NCI-H774 (cell line): ENCODE data around the gene CDC123.
A peak's percentile ranks its signal among the peaks of the same experiment; 100 is the strongest.
"Not testable (repeated sequence)": the region's sequence is repeated elsewhere in the genome, so short reads cannot be mapped to it uniquely, and the experiment has no call there.

ENCODE experiments used
- DNase-seq: peaks from one replicate; lab custom pipeline; 2025; lab: John Stamatoyannopoulos, UW

The CDC123 gene, protein sequence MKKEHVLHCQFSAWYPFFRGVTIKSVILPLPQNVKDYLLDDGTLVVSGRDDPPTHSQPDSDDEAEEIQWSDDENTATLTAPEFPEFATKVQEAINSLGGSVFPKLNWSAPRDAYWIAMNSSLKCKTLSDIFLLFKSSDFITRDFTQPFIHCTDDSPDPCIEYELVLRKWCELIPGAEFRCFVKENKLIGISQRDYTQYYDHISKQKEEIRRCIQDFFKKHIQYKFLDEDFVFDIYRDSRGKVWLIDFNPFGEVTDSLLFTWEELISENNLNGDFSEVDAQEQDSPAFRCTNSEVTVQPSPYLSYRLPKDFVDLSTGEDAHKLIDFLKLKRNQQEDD

DNA sequence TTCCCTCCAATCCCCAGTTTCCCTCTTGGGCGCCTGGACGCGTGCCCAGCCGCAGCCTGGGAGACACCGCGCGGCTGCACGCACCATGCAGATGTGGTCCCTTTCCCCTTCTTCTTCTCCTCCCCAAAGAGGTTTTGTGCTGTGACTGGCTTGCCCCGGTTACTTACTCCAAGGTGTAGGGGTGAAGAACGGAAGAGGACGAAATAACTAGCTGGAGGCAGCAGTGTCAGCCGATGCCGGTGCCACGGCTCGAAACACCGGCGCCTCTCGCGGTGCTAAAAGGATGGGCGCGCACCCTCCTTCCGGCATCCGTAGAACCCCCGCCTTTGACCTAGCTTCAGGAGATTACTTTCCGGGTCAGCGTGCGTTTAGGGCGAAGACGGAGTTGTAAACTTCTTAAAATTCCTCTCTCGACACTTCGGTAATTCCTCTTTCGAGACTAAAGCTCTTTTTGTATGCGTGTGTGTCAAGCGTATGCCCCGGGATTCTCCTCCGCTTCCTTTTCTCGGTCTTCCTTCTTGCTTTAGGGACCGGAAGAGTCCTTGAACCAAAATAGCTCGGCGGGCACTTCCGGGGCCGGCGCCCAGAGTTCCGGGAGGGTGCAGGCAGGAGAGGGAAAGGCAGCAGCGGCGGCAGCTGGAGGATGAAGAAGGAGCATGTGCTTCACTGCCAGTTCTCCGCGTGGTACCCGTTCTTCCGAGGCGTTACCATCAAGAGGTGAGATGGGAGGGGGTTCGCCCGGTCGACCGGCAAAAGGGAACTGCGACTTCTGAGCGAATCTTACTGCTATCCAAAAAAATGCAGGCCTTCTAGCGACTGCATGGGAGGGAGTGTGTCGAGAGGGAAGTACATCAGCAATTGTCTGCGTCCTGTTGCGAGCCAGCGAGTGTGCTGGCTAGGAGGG, at the start of gene CDC123, which contains the start of gene NUDT5:
CDC123 (plus strand) TSS at position 586 of the 904 bp plus-strand sequence; CDS start at position 644, 58 bp downstream.
NUDT5 (minus strand) TSS at position 289 of the 904 bp plus-strand sequence. CDS start 9,600 bp downstream, outside the sequence.
- DNase-seq, result peak; percentile 88

DNA sequence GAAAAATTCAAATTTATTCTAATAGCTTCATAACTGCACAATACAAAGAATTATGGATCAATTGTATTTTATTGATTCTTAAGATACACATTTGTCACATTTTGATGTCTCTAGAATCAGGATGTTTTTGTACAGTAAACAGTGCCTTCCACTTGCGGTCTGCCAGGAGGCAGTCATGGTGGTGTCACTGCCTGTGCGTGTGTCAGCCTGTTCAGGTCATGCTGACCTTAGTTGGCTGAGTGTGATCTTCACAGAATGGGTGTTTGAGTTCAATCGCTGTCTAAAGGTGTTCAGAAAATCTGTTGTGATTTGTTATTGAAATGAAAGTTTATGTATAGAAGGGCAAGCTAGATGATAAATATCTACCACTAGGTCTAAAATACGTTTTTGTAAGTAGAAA, 45.8 kb upstream of the CDC123 start:
- no peak for DNase-seq

DNA sequence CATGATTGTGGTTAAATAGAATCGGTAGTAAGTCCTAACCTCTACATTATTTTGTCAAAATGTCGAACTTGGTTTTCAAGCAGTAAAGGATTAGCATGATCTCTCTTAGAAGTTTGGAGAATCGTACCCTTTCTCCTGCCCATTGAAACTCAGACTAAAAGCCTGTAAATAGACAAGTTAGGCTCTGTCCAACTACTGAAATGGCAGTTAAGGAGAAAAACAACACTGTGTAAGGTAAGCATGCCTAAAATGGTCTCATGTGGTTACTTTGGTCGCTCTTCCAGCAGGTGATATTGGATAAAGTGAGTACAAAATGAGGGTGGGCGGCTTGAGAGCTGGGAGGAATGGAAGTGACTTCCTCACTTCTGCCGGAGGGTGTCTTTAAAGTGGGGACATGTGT, 41.5 kb upstream of the CDC123 start:
- no peak for DNase-seq

DNA sequence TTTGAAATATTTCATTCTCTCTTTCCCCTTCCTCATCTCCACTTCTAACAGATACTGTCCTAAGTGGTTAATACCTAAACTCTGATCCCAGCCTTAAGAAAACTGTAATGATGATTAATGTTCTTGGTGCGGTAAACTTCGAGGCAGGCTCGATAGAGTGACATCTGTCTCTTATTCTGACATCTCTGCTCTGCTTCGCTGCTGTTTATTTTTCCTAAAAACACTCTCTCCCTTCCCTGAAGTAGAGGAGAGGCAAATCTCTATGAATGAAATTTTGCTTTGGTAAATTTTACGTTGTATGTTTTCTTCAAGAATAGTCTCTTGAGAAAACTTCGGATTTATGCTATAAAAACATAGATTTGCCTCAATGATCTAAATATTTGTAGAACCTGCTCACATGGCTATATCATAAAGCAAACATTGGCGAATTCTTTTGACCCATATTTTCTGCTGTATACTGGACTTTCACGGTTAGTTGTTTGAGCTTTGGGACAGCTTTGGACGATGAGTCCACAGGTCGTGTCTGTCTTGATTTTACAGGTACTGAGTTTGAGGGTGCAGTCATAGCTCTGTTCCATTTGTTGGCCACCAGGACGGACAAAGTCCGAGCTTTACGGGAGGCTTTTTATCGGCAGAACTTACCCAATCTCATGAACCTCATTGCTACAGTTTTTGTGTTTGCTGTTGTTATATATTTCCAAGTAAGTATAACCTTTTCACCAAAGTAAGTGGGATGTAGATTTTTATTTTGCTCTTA, 39.4 kb upstream of the CDC123 start:
- no peak for DNase-seq

DNA sequence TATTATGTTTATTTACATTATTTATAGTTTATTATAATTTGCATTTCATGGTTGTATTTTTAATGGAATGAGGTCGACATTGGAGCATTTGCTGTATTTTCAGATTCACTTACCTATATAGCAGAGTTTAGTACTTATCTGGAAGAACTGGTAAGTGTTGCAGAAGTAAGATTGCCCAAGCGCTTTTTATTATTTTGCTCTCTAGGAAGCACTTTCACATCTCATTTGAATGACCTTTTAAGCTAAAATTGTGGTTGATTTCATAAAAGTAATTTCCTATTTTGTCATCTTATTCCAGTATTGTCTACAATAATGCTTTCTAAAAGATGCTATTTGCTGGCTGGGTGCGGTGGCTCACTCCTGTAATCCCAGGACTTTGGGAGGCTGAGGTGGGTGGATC, 37.9 kb upstream of the CDC123 start:
- DNase-seq, result no peak

DNA sequence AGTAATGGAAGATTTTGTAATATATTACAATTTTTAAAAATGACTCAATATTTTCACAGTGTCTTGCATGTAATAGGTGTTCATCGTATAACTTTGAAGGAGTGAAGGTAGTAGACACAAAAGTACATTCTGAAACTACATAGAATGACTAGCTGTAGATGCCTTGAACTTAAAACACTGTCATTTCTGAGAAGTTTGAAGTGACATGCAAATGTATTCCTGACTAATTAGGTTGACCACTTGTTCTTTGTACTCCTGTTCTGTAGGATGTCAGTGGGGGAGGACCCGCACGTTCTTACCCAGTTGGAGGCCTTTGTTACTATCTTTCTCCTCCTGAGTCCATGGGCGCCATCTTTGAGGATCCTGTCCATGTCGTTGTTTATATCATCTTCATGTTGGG, 35.3 kb upstream of the CDC123 start:
- DNase-seq, result no peak

DNA sequence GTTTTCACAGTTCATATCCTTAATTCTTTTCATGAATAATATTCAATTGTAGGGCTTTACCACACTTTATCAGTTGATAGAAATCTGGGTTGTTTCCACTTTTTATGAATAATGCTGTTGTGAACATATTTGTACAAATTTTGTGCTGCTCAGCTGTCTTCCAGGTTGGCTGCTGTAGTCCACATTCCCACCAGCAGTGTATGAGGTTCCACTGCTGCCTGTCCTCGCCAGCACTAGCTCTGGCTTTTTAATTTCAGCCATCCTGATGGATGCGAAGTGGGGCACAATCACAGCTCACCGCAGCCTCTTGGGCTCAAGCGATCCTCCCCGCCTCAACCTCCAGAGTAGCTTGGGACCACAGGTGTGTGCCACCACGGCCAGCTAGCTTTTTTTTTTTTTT, 33.1 kb upstream of the CDC123 start:
- DNase-seq, result no peak

DNA sequence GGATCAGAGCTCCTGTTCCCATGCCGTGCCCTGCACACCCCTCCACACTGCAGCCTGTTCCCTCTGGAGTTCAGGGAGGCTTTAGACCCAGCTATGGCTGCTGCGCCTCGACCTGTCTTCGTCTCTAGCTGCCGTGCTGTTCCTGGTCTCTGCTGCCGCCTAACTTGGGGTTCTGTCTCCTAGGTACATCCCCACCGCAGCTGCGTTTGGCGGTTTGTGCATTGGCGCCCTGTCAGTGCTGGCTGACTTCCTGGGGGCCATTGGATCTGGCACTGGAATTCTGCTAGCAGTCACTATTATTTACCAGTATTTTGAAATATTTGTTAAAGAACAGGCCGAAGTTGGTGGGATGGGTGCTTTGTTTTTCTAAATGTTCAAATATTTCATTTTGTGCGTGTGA, 31.9 kb upstream of the CDC123 start:
- no peak for DNase-seq

DNA sequence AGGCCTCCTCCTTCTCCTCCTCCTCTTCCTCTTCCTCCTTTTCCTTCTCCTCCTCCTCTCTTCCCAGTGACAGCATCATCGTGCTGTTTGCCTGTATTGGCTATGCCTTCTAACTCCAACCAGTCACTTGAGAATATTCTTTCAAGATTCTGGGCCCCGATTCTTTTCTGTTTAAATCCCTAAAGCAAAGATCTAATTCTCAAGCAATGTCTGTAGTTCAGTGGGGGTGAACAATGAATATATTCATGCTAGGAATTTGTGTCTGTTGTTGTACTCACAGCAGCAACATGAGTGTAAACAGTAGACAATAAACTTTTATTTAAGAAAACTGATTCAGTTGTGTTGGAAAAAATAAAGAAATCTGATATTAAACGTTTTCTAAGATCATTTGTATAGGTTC, 31.0 kb upstream of the CDC123 start:
- DNase-seq, result no peak

DNA sequence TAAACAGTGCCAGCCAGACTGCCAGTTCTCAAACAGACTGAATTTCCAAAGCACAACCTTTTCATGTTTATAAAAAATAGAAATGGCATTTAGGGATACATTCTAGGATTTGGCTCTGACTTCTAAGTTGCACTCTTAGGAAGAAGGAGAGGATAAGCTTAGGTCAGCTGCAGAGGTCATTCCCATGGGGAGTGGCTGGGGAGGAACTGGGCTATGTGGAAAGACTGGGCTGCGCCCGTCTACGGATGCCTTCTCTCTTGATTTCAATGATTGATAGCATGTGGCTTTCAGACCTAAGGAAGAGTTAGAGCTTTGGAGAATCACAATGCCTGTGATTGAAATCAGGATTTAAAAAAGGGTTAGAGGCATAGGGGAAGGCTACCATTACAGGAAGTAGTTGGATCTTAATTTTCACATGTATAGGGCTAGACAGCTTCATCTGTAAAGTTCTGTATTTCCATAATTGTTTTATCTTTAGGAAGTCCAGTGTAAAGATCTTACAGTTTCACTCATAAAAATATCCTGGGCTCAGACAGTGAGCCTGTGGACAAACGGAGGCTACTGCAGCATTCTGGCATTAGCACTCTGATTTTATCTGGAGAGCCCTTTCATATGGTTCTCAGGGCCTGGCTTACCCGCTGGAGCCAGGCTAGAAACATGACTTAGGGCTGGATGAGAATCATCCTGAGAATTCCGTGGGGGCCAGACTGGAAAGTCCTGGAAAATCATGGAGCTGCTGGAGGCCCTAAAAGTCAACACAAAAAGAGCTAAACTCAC, 29.8 kb upstream of the CDC123 start:
- no peak for DNase-seq

DNA sequence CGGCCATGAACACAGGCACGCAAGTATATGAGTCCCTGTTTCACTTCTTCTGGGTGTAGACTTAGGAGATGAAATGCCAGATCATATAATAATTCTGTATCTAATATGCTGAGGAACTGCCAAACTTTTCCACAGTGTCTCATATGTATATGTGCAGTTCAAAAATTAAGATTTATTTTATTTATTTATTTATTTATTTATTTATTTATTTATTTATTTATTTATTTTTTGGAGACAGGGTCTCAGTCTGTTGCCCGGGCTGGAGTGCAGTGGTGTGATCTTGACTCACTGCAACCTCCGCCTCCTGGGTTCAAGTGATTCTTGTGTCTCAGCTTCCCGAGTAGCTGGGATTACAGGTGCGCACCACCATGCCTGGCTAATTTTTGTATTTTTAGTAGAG, 24.5 kb upstream of the CDC123 start:
- not testable (repeated sequence) for DNase-seq

DNA sequence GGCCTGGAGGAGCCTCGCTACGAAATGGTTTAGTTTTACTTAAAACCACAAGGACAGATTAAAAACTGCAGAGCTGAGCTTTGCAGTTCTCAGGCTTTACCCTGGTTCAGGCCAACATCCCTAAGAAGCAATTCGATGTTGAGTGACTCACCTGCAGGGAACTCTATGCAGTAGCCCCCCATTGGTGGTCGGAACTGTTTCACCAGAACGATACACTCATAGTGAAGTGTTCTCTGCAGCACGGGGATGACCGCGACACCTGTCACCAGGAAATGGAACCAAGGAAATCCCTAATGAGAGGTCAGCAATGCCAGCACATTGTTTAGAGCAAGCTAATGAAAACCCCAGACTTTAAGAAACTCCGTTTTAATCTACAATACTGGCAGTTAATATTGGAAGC, 18.3 kb upstream of the CDC123 start:
- no peak for DNase-seq

DNA sequence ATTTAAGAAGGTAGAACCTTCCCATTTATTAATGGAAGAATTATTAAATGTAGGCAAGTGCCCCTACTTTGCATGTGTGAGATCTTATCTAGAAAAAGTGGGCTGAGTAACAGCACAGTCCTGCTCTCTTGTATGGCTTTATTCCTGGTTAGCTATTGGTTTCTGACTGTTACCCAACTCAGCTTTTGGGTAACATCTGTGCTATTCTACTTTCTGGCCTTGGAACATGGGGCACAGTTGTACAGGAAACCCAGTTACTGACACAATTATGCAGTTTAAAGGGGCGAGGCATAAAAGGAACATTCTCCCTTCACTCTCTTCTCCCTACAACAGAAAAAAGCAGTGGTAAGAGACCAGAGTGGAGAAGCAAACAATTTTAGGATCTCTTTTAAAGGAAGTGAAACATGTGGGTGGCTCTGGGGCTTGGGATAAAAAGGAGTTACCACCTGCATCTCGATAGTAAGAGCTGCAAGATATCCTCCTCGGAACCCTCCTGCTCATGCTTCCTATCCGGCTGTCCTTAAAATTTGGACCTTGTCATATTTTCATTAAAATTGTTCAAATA, 16.3 kb upstream of the CDC123 start:
- no peak for DNase-seq

DNA sequence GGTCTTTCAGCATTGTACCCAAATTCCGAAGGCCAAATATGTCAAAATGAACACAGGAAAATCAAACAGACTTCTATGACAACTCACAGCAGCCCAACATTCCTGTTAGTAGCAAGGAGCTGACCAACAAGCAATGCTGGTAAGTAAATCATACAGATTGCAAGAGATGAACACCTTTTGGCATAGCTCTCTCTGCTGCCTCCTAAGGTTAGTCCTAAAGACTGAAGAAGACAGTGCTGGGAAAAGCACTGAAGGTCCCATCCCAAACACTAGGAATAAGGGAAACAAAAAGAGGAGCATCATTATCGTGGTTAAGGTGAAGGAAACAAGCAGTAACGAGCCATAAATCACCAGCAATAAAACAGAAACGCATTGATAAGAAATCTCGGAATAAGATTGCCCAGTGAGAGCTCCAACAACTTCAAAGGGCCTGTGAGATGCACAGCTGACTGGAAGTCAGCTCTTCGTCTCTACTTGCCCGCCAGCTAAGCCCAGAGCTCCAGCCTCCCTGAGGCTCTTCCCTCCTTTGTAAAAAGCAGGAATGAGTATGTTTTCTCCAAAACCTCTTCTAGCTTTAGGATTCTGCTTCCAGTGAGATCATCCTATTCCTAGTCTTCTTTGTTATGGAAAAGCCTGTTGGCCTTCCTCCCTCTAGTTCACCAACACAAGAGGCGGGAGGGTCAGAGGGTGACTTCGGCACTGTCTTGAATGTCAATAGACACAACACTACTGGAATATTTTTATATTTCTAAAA, 15.6 kb upstream of the CDC123 start:
- DNase-seq, result no peak

DNA sequence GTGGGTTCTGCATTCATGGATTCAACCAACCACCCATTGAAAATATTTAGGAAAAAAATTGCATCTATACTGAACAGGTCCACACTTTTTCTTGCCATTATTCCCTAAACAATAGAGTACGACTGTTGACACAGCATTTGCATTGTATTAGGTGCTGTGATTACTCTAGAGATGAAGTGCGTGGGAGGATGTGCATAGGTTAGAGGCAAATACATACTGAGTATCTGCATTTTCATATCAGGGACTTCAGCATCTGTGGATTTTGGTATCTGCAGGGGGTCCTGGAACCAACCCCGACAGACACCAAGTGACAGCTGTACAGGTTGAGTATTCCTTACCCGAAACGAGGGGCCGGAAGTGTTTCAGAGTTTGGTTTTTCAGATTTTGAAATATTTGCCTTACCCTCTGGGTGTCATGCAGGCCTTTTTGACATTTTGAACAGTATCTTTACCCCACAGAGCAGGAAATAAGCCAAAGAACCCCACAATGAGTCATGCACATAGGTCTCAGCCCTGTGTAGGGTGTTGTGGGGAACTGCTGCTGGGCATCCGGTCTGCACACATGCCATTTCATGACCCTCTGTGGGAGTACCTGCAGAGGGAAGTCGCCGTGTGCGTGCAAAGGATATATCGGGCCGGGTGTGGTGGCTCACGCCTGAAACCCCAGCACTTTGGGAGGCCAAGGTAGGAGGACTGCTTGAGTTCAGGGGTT, 14.8 kb upstream of the CDC123 start:
- no peak for DNase-seq

DNA sequence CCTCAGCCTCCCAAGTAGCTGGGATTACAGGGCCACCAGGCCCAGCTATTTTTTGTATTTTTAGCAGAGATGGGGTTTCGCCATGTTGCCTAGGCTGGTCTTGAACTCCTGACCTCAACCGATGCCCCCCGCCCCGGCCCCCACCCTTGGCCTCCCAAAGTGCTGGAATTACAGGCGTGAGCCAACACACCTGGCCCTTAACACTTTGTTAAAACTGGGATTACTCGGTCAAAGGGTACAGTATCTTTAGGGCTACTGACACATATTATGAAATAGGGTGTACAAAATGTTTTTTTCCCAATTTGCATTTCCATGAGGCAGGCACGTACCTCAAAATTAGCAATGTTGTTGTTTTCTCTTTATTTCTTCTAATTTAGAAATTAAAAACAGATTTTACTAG, 11.8 kb upstream of the CDC123 start:
- no peak for DNase-seq

DNA sequence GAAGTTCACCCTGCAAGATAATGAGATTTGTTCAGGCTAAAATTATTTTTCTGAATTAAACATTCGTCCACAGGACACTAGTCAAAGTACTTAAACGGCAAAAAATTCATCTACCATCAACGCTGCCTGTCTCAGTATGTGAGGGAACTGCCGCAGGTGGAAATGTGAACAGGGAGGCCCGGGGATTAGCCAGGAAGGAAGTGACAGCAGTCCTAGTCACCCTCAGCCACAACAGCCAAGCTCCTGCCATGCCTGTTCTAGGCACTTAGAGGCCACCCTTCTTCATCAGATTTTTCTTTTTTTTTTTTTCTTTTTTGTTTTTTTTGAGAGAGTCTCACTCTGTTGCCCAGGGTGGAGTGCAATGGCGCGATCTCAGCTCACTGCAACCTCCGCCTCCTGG, 9.7 kb upstream of the CDC123 start:
- DNase-seq, result no peak

DNA sequence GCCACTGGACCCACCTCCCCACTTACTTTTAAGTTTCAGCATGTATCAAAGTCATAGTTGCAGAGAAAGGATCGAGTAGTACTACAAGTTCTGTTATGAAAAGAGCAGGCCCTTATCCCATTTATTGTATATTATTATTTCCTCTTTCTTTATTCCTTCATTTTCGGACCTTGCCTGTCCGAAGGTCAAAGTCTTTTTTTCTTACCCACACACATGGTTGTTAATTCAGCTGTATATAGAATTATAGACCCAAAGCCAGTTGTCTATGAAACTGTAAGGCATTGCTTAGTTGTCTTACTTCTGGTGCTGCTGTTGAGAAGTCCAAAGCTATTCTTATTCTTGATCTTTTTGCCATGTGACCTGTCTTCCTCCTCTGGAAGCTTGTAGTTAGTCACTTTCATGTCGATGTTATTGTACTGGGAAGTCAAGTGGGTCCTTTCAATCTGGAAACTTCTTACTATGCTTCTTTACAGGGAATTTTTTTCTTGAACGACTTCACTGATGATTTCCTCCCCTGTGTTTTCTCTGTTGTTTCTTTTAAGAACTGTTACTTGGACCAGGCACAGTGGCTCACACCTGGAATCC, 8.6 kb upstream of the CDC123 start:
- DNase-seq, result no peak

DNA sequence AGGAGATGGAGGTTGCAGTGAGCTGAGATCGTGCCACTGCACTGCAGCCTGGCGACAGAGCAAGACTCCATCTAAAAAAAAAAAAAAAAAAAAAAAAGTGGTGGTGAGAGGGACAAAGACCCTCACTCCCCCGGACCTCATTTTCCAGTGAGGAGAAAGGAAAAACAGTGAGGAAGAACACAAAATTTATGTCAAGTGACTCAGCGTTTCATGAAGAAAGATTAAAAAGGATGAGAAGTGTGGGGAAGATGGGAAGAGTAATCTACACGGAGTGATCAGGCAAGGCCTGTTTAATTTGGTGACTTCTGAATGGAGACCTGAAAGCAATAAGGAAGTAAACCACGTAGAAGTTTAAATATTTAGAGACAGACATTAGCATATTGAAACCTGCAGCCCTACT, 7.3 kb upstream of the CDC123 start:
- no peak for DNase-seq

DNA sequence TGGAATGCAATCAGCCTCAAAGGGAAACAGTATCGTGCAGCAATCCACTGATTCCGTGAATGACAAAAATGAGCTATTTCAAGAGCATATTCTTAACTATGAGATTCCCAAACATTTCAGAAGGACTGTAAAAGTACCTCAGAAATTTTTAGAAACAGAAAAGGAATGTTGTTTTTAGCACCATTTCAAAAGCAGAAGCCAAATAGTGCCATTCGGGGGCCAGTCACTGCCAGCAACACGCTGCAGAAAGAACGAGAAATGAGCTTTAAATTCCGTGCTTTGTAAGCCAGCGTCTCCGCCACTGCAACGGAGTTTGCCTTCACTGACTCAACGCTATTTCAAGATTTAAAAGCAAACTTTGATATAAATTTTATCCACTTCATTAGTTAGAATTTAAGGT, 6.6 kb upstream of the CDC123 start:
- no peak for DNase-seq
